Mesodermal cell (in vitro differentiated cells): Measurements from ENCODE around the gene CLNS1A. TPM values are rescaled to one million over a fixed set of nuclear protein-coding genes. Genes with fewer than 3 reads are reported as not detected.
A peak's percentile ranks its signal among the peaks of the same experiment; 100 is the strongest.

Experiments
- H3K27ac ChIP-seq: 2 replicates; pipeline ENCODE4 v1.7.0; 2013; ENCODE audit warnings: mild to moderate bottlenecking, low read depth, low read length, moderate library complexity; ENCODE audit not compliant: severe bottlenecking
- H3K36me3 ChIP-seq: 2 replicates; pipeline ENCODE4 v1.7.1; 2013; ENCODE audit warnings: mild to moderate bottlenecking, low read length, moderate library complexity; ENCODE audit not compliant: control insufficient read depth, insufficient read depth
- H3K4me1 ChIP-seq: one replicate; pipeline ENCODE4 v1.7.1; 2013; ENCODE audit warnings: mild to moderate bottlenecking, low read length; ENCODE audit not compliant: insufficient read depth, control insufficient read depth, poor library complexity, severe bottlenecking
- H3K4me3 ChIP-seq: 2 replicates; pipeline ENCODE4 v1.7.0; 2013; ENCODE audit warnings: low read length, control low read depth, mild to moderate bottlenecking; ENCODE audit not compliant: insufficient read depth, poor library complexity, severe bottlenecking; ENCODE audit errors: extremely low read depth
- H3K9me3 ChIP-seq: 2 replicates; pipeline ENCODE4 v1.7.1; 2013; ENCODE audit warnings: mild to moderate bottlenecking, low read length, moderate library complexity; ENCODE audit not compliant: control insufficient read depth
- WGBS, 2 experiments: methylation state at CpG; one replicate each; pipeline ENCODE4 v1.1.5; 2013; ENCODE audit warnings: missing lambda C conversion rate in 2 of 2; ENCODE audit not compliant: insufficient coverage in 2 of 2; 5-methylcytosine and 5-hydroxymethylcytosine counted together
- polyA plus RNA-seq, 2 experiments: library from polyadenylated mRNA; stranded (reverse); fragments of 50-300 nt; gene quantifications; one replicate each; pipeline ENCODE4 v1.2.3, GENCODE V29; 2013

CLNS1A gene
- 141 TPM for polyA plus RNA-seq (2013, experiment 1 of 2)
- 158 TPM for polyA plus RNA-seq (2013, experiment 2 of 2)

GRCh38 chr11:77637345-77638165 lies at the start of gene CLNS1A:
Gene CLNS1A (minus strand): TSS chr11:77637794. CDS start chr11:77637714, 80 bp downstream.
- Histone ChIP-seq H3K9me3 (no peaks in the 10 kb centered on the region), H3K4me1 (peaks cover 5% of the 10 kb centered on the region), H3K4me3 (peak within 1 kb of the TSS; percentile 93), H3K27ac (peak within 1 kb of the TSS; percentile 75), H3K36me3 (peaks cover 16% of the 10 kb centered on the region)
- 0% methylated on average over 26 to 31 of the region's 41 CpGs for WGBS, 2 experiments

- no peak overlapping the region for H3K27ac ChIP-seq
- no peak overlapping the region for H3K4me3 ChIP-seq
- H3K9me3 ChIP-seq: no peaks in the 10 kb centered on the region
- peaks cover 85% of the 10 kb centered on the region for H3K36me3 ChIP-seq
- H3K4me1 ChIP-seq: no peaks in the 10 kb centered on the region
Observed at GRCh38 chr11:77687088-77687487, 49.5 kb upstream of the CLNS1A start.

GRCh38 chr11:77677138-77677537 lies 39.5 kb upstream of the CLNS1A start:
- no peaks in the 10 kb centered on the region for H3K9me3 ChIP-seq
- 100% methylated on average over 2 of the region's 3 CpGs; no CpG with 5 or more reads in 1 of the 2 experiments for WGBS, 2 experiments
- H3K36me3 ChIP-seq: peaks cover 64% of the 10 kb centered on the region
- H3K27ac ChIP-seq: no peak overlapping the region
- no peaks in the 10 kb centered on the region for H3K4me1 ChIP-seq
- H3K4me3 ChIP-seq: no peak overlapping the region

GRCh38 chr11:77672264-77672663 lies 34.7 kb upstream of the CLNS1A start:
- no peak overlapping the region for H3K27ac ChIP-seq

GRCh38 chr11:77669848-77670511 lies 32.4 kb upstream of the CLNS1A start:
- WGBS, 2 experiments: 60 to 100% methylated on average over 1 of the region's 2 CpGs
- Histone ChIP-seq H3K27ac (no peak overlapping the region), H3K4me1 (no peaks in the 10 kb centered on the region), H3K4me3 (no peak overlapping the region), H3K36me3 (peaks cover 60% of the 10 kb centered on the region), H3K9me3 (no peaks in the 10 kb centered on the region)

More at GRCh38 chr11:77672264-77672663, 34.7 kb upstream of the CLNS1A start:
- H3K9me3 ChIP-seq: no peaks in the 10 kb centered on the region
- WGBS, 2 experiments: no CpG with 5 or more reads among the region's 1 CpG
- H3K36me3 ChIP-seq: peaks cover 68% of the 10 kb centered on the region
- no peak overlapping the region for H3K4me3 ChIP-seq
- H3K4me1 ChIP-seq: no peaks in the 10 kb centered on the region

- Histone ChIP-seq H3K9me3 (no peaks in the 10 kb centered on the region), H3K4me1 (no peaks in the 10 kb centered on the region), H3K27ac (no peak overlapping the region), H3K4me3 (no peak overlapping the region), H3K36me3 (peaks cover 62% of the 10 kb centered on the region)
- 93 to 98% methylated on average over 2 to 3 of the region's 3 CpGs for WGBS, 2 experiments
Observed at GRCh38 chr11:77668760-77669159, 31.2 kb upstream of the CLNS1A start.

- WGBS, 2 experiments: 100% methylated on average over 2 of the region's 7 CpGs; no CpG with 5 or more reads in 1 of the 2 experiments
- H3K36me3 ChIP-seq: peaks cover 43% of the 10 kb centered on the region
Observed at GRCh38 chr11:77665240-77665965, 27.8 kb upstream of the CLNS1A start.

GRCh38 chr11:77661670-77662069 lies 24.1 kb upstream of the CLNS1A start:
- 100% methylated on average over 1 of the region's 3 CpGs for WGBS, 2 experiments
- H3K9me3 ChIP-seq: no peaks in the 10 kb centered on the region
- no peaks in the 10 kb centered on the region for H3K4me1 ChIP-seq
- no peak overlapping the region for H3K27ac ChIP-seq
- no peak overlapping the region for H3K4me3 ChIP-seq
- peaks cover 13% of the 10 kb centered on the region for H3K36me3 ChIP-seq

More at GRCh38 chr11:77665240-77665965, 27.8 kb upstream of the CLNS1A start:
- H3K27ac ChIP-seq: no peak overlapping the region
- H3K9me3 ChIP-seq: no peaks in the 10 kb centered on the region
- H3K4me3 ChIP-seq: no peak overlapping the region
- H3K4me1 ChIP-seq: no peaks in the 10 kb centered on the region

- Histone ChIP-seq H3K9me3 (no peaks in the 10 kb centered on the region), H3K36me3 (peaks cover 10% of the 10 kb centered on the region), H3K27ac (no peak overlapping the region), H3K4me1 (no peaks in the 10 kb centered on the region), H3K4me3 (no peak overlapping the region)
- no CpG with 5 or more reads among the region's 1 CpG for WGBS, 2 experiments
Observed at GRCh38 chr11:77660947-77661346, 23.4 kb upstream of the CLNS1A start.

GRCh38 chr11:77658213-77659013 lies 20.8 kb upstream of the CLNS1A start:
- Histone ChIP-seq H3K27ac (no peak overlapping the region), H3K9me3 (no peaks in the 10 kb centered on the region), H3K36me3 (no peaks in the 10 kb centered on the region), H3K4me3 (no peak overlapping the region), H3K4me1 (no peaks in the 10 kb centered on the region)
- 92 to 93% methylated on average over 2 to 4 of the region's 4 CpGs for WGBS, 2 experiments
